HepG2 (cell line): Measurements from ENCODE around the gene NPAS2. TPM values are rescaled to one million over a fixed set of nuclear protein-coding genes. Genes with fewer than 3 reads are reported as not detected.

Source experiments
- CHD4 ChIP-seq: fragments of 200-600 bp; sonication (generic); IDR thresholded peaks from 2 replicates; pipeline ENCODE4 v1.7.0; 2017; ENCODE audit warnings: mild to moderate bottlenecking, low read length, borderline replicate concordance
- FOSL1 ChIP-seq: sonication (generic); formaldehyde crosslinking; IDR thresholded peaks from 2 replicates; pipeline ENCODE4 v1.9.0; 2021; ENCODE audit warnings: missing genetic modification reagents, borderline replicate concordance
- JUN ChIP-seq: sonication (generic); formaldehyde crosslinking; IDR thresholded peaks from 2 replicates; pipeline ENCODE4 v1.4.0; 2020; ENCODE audit warnings: mild to moderate bottlenecking, missing genetic modification reagents
- MTA3 ChIP-seq: sonication (generic); formaldehyde crosslinking; IDR thresholded peaks from 2 replicates; pipeline ENCODE4 v1.4.0; 2020; ENCODE audit warnings: missing genetic modification reagents
- MTERF4 ChIP-seq: sonication (generic); formaldehyde crosslinking; IDR thresholded peaks from 2 replicates; pipeline ENCODE4 v1.8.0; 2023; ENCODE audit warnings: mild to moderate bottlenecking, missing genetic modification reagents
- NKX3-1 ChIP-seq: sonication (generic); formaldehyde crosslinking; IDR thresholded peaks from 2 replicates; pipeline ENCODE4 v1.5.0; 2020; ENCODE audit warnings: missing genetic modification reagents
- NRL ChIP-seq: sonication (generic); formaldehyde crosslinking; IDR thresholded peaks from 2 replicates; pipeline ENCODE4 v1.5.0; 2020; ENCODE audit warnings: missing genetic modification reagents, mild to moderate bottlenecking, moderate library complexity, borderline replicate concordance
- SAP130 ChIP-seq: IDR thresholded peaks from 2 replicates; pipeline ENCODE4 v1.6.1; 2016; ENCODE audit warnings: low read depth
- TBX2 ChIP-seq: sonication (generic); formaldehyde crosslinking; IDR thresholded peaks from 2 replicates; pipeline ENCODE4 v1.5.0; 2020; ENCODE audit warnings: missing genetic modification reagents, mild to moderate bottlenecking, borderline replicate concordance
- TOE1 ChIP-seq: sonication (generic); formaldehyde crosslinking; IDR thresholded peaks from 2 replicates; pipeline ENCODE4 v1.4.0; 2020; ENCODE audit warnings: mild to moderate bottlenecking, missing genetic modification reagents
- ZBTB49 ChIP-seq: sonication (generic); formaldehyde crosslinking; IDR thresholded peaks from 2 replicates; pipeline ENCODE4 v1.4.0; 2020; ENCODE audit warnings: missing genetic modification reagents, borderline replicate concordance
- ZNF180 ChIP-seq: sonication (generic); formaldehyde crosslinking; IDR thresholded peaks from 2 replicates; pipeline ENCODE4 v1.4.0; 2020; ENCODE audit warnings: low read depth, missing genetic modification reagents, borderline replicate concordance
- ZNF317 ChIP-seq: sonication (generic); formaldehyde crosslinking; IDR thresholded peaks from 2 replicates; pipeline ENCODE4 v1.5.0; 2020; ENCODE audit warnings: mild to moderate bottlenecking, missing genetic modification reagents
- ZNF496 ChIP-seq: sonication (generic); formaldehyde crosslinking; IDR thresholded peaks from 2 replicates; pipeline ENCODE4 v1.8.1; 2023; ENCODE audit warnings: mild to moderate bottlenecking, moderate library complexity, missing genetic modification reagents; ENCODE audit not compliant: insufficient replicate concordance
- ZNF609 ChIP-seq: sonication (generic); formaldehyde crosslinking; IDR thresholded peaks from 2 replicates; pipeline ENCODE4 v1.4.0; 2020; ENCODE audit warnings: mild to moderate bottlenecking, missing genetic modification reagents, borderline replicate concordance
- ZNF678 ChIP-seq: sonication (generic); formaldehyde crosslinking; IDR thresholded peaks from 2 replicates; pipeline ENCODE4 v1.4.0; 2020; ENCODE audit warnings: mild to moderate bottlenecking, missing genetic modification reagents
- ZNF691 ChIP-seq: sonication (generic); formaldehyde crosslinking; IDR thresholded peaks from 2 replicates; pipeline ENCODE4 v1.4.0; 2020; ENCODE audit warnings: missing genetic modification reagents, low read depth, mild to moderate bottlenecking, borderline replicate concordance
- ZNF7 ChIP-seq: IDR thresholded peaks from 2 replicates; pipeline ENCODE4 v1.6.1; 2016; ENCODE audit warnings: missing biosample characterization, missing genetic modification reagents
- polyA plus RNA-seq, 8 experiments: library from polyadenylated mRNA; depleted of rRNA in 3 of 8; stranded (reverse) in 7 of 8; unstranded in 1 of 8; fragments of >200 nt; fragmentation: Illumina TruSeq in 4 of 8; extraction: Trizol in 4 of 8; gene quantifications; 2 replicates each; pipeline versions ENCODE4 v1.2.1 to v1.2.3, GENCODE V29; 2011 to 2016; ENCODE audit warnings: low read depth in 4 of 8, missing spikeins in 1 of 8, mixed read lengths in 1 of 8; ENCODE audit not compliant: insufficient read depth in 1 of 8
- total RNA-seq, 5 experiments: library from RNA; depleted of rRNA; stranded (reverse); fragments of >200 nt; fragmentation: Illumina TruSeq; extraction: Trizol; gene quantifications; 2 replicates each; pipeline ENCODE4 v1.2.3, GENCODE V29; 2016; ENCODE audit warnings: low read depth in 1 of 5

Gene NPAS2
- total and polyA plus RNA-seq, 2 of the 13 experiments (the other 11 are each of a cell fraction or from before 2014, with no cell fraction given), result 14.8 to 37.5 TPM

- TF ChIP-seq ZBTB49 (CRISPR knock-in tag), result peak; percentile 59; the same call in 1 of the 2 replicates
- 0 out of 2 replicates have a peak, but pooled peaks have one; percentile 43 for TF ChIP-seq FOSL1 (CRISPR knock-in tag)
- TF ChIP-seq SAP130, result peak; percentile 98
- TF ChIP-seq NRL (CRISPR knock-in tag), result peak; percentile 99
- peak; percentile 99 for TF ChIP-seq TBX2 (CRISPR knock-in tag)
- peak; percentile 96 for TF ChIP-seq ZNF678 (CRISPR knock-in tag)
- TF ChIP-seq MTERF4, result peak; percentile 99
- peak; percentile 96 for TF ChIP-seq JUN (CRISPR knock-in tag)
- peak; percentile 87 for TF ChIP-seq ZNF691 (CRISPR knock-in tag)
- peak; percentile 97 for TF ChIP-seq TOE1 (CRISPR knock-in tag)
- TF ChIP-seq ZNF7 (CRISPR knock-in tag), result peak; percentile 49; the same call in 1 of the 2 replicates
- 0 out of 2 replicates have a peak, but pooled peaks have one; percentile 75 for TF ChIP-seq ZNF180
- TF ChIP-seq ZNF496 (CRISPR knock-in tag), result no peak
- peak; percentile 93 for TF ChIP-seq ZNF317 (CRISPR knock-in tag)
- peak; percentile 85 for TF ChIP-seq NKX3-1 (CRISPR knock-in tag)
- peak; percentile 83; the same call in 1 of the 2 replicates for TF ChIP-seq ZNF609
- TF ChIP-seq MTA3 (CRISPR knock-in tag), result 0 out of 2 replicates have a peak, but pooled peaks have one; percentile 54
- peak; percentile 57; the same call in 1 of the 2 replicates for TF ChIP-seq CHD4
These were observed 182.0 kb downstream of the NPAS2 start, which contains the start of gene RPL31 (continued) for GRCh38 chr2:101001691-101002561.
